ENCODE results near the gene PPP6C.

GRCh38 chr9:125161284-125161918 is 28.2 kb downstream of the PPP6C start:
- TF ChIP-seq SP1 (IDR thresholded peaks at IDR 0.05) (no peak), SUZ12 (IDR thresholded peaks at IDR 0.05) (no peak), TARDBP (IDR thresholded peaks at IDR 0.05) (no peak), NFRKB (IDR thresholded peaks at IDR 0.05) (no peak), FOXA1 (IDR thresholded peaks at IDR 0.05) (no peak), FOXK2 (IDR thresholded peaks at IDR 0.05) (no peak), CTBP1 (IDR thresholded peaks at IDR 0.05; ENCODE audit: borderline replicate concordance) (no peak), ARNT (IDR thresholded peaks at IDR 0.05) (no peak), ELF4 (IDR thresholded peaks at IDR 0.05) (no peak)

Data from HEK293T (cell line).